ENCODE data around the gene SLC39A5. TPM values are rescaled to one million over a fixed set of nuclear protein-coding genes. Genes with fewer than 3 reads are reported as not detected.

The SLC39A5 gene
- total and polyA plus RNA-seq, 2 donors from 2014 or later: 5.1 to 164 TPM

- H3K9ac ChIP-seq (ENCODE audit: low read length in 3 of 3): peak overlapping the region in 2 of 3 donors; percentile 52 to 85
Measured at GRCh38 chr12:56224954-56225353, 4.9 kb upstream of the SLC39A5 start.

GRCh38 chr12:56229082-56229481 is 769 bp upstream of the SLC39A5 start:
- H3K36me3 ChIP-seq (ENCODE audit: control insufficient read depth in 2 of 3, insufficient read depth in 3 of 3, low read length in 3 of 3): peaks cover 0 to 2% (median 0%) of the 10 kb centered on the region in 3 donors
- no peak for TF ChIP-seq CTCF (IDR thresholded peaks at IDR 0.05; ENCODE audit: borderline replicate concordance, extremely low read depth, insufficient read depth)
- H3K4me3 ChIP-seq (ENCODE audit: low read length in 3 of 3): no peak overlapping the region
- no peaks in the 10 kb centered on the region for H3K27me3 ChIP-seq (ENCODE audit: control insufficient read depth, insufficient read depth, low read length)
- no peak overlapping the region for H3K27ac ChIP-seq (ENCODE audit: low read depth in 2 of 2, low read length in 2 of 2)
- DNase-seq: no peak
- no peak overlapping the region for H3K9ac ChIP-seq (ENCODE audit: low read length in 3 of 3)
- H3K4me1 ChIP-seq (ENCODE audit: control insufficient read depth in 2 of 3, insufficient read depth in 2 of 3, low read depth in 1 of 3, low read length in 3 of 3): peaks cover 0 to 6% (median 0%) of the 10 kb centered on the region in 3 donors
- H3K9me3 ChIP-seq (ENCODE audit: control insufficient read depth in 2 of 3, insufficient read depth in 1 of 3, low read length in 3 of 3): no peaks in the 10 kb centered on the region
- FAIRE-seq: no peak
- intact Hi-C loops (cut with DNase I): no loop called here

More at GRCh38 chr12:56224954-56225353, 4.9 kb upstream of the SLC39A5 start:
- Histone ChIP-seq H3K9me3 (ENCODE audit: control insufficient read depth in 2 of 3, insufficient read depth in 1 of 3, low read length in 3 of 3) (no peaks in the 10 kb centered on the region), H3K36me3 (ENCODE audit: control insufficient read depth in 2 of 3, insufficient read depth in 3 of 3, low read length in 3 of 3) (peaks cover 0 to 2% (median 0%) of the 10 kb centered on the region in 3 donors), H3K4me3 (ENCODE audit: low read length in 3 of 3) (peak overlapping the region; percentile 68 to 85 (median 74)), H3K27ac (ENCODE audit: low read depth in 2 of 2, low read length in 2 of 2) (peak overlapping the region in 1 of 2 donors; percentile 63), H3K27me3 (ENCODE audit: control insufficient read depth, insufficient read depth, low read length) (no peaks in the 10 kb centered on the region), H3K4me1 (ENCODE audit: control insufficient read depth in 2 of 3, insufficient read depth in 2 of 3, low read depth in 1 of 3, low read length in 3 of 3) (peaks cover 4 to 17% (median 8%) of the 10 kb centered on the region in 3 donors)
- intact Hi-C loops (cut with DNase I): no loop called here
- DNase-seq (no peak), FAIRE-seq (no peak)
- TF ChIP-seq CTCF (IDR thresholded peaks at IDR 0.05; ENCODE audit: borderline replicate concordance, extremely low read depth, insufficient read depth): no peak

- Histone ChIP-seq H3K4me1 (ENCODE audit: control insufficient read depth in 2 of 3, insufficient read depth in 2 of 3, low read depth in 1 of 3, low read length in 3 of 3) (peaks cover 0 to 4% (median 0%) of the 10 kb centered on the region in 3 donors), H3K9me3 (ENCODE audit: control insufficient read depth in 2 of 3, insufficient read depth in 1 of 3, low read length in 3 of 3) (no peaks in the 10 kb centered on the region), H3K36me3 (ENCODE audit: control insufficient read depth in 2 of 3, insufficient read depth in 3 of 3, low read length in 3 of 3) (peaks cover 0 to 2% (median 0%) of the 10 kb centered on the region in 3 donors), H3K27me3 (ENCODE audit: control insufficient read depth, insufficient read depth, low read length) (no peaks in the 10 kb centered on the region), H3K9ac (ENCODE audit: low read length in 3 of 3) (peak overlapping the region in 2 of 3 donors; percentile 8 to 55), H3K4me3 (ENCODE audit: low read length in 3 of 3) (peak overlapping the region in 2 of 3 donors; percentile 64 to 68), H3K27ac (ENCODE audit: low read depth in 2 of 2, low read length in 2 of 2) (peak overlapping the region; percentile 84 to 88)
- intact Hi-C loops (cut with DNase I): no loop called here
- TF ChIP-seq CTCF (IDR thresholded peaks at IDR 0.05; ENCODE audit: borderline replicate concordance, extremely low read depth, insufficient read depth): no peak
- DNase-seq: peak in 4 of 5 donors; percentile 39 to 78 (median 58)
- no peak for FAIRE-seq
Measured at GRCh38 chr12:56230432-56231183, 757 bp downstream of the SLC39A5 start.
